Stimulated activated CD8-positive, alpha-beta memory T cell treated with anti-CD3 and anti-CD28 coated beads, Interleukin-4, amount 100 ng/mL, for 1 hour (primary cell): Measurements from ENCODE around the gene SPATC1L.

Experiments used
- DNase-seq, 2 donors: peaks; one replicate each; pipeline ENCODE4 v3.0.0-alpha.2; 2020; ENCODE audit warnings: low read depth in 2 of 2, low spot score in 1 of 2

Gene SPATC1L

GRCh38 chr21:46165098-46165497 lies 19.2 kb downstream of the SPATC1L start:
- no peak for DNase-seq

GRCh38 chr21:46163380-46163779 lies 20.9 kb downstream of the SPATC1L start:
- no peak for DNase-seq

- DNase-seq: no peak
Measured at GRCh38 chr21:46161633-46162592, 22.3 kb downstream of the SPATC1L start.

- no peak for DNase-seq
Measured at GRCh38 chr21:46160907-46161632, 23.2 kb downstream of the SPATC1L start.

- DNase-seq: no peak
Measured at GRCh38 chr21:46160657-46160906, 23.7 kb downstream of the SPATC1L start.

- DNase-seq: no peak
Measured at GRCh38 chr21:46159841-46160656, 24.2 kb downstream of the SPATC1L start.

GRCh38 chr21:46159390-46159789 lies 24.9 kb downstream of the SPATC1L start:
- DNase-seq: no peak

- no peak for DNase-seq
Measured at GRCh38 chr21:46158666-46159300, 25.5 kb downstream of the SPATC1L start.

GRCh38 chr21:46157987-46158451 lies 26.2 kb downstream of the SPATC1L start:
- DNase-seq: no peak

GRCh38 chr21:46157396-46157986 lies 26.8 kb downstream of the SPATC1L start:
- no peak for DNase-seq

- DNase-seq: no peak
Measured at GRCh38 chr21:46156678-46157077, 27.6 kb downstream of the SPATC1L start.

- no peak for DNase-seq
Measured at GRCh38 chr21:46156378-46156645, 27.9 kb downstream of the SPATC1L start.

- DNase-seq: no peak
Measured at GRCh38 chr21:46155514-46156377, 28.5 kb downstream of the SPATC1L start, which contains the start of gene FTCD. Gene FTCD (minus strand): TSS chr21:46155579. CDS start chr21:46155523, 56 bp downstream.

GRCh38 chr21:46154955-46155513 lies 29.2 kb downstream of the SPATC1L start:
- no peak for DNase-seq

GRCh38 chr21:46154155-46154954 lies 29.9 kb downstream of the SPATC1L start:
- no peak for DNase-seq

- DNase-seq: peak in 1 of 2 donors; percentile 29
Measured at GRCh38 chr21:46153247-46154154, 30.8 kb downstream of the SPATC1L start.

GRCh38 chr21:46152927-46153246 lies 31.4 kb downstream of the SPATC1L start:
- no peak for DNase-seq
